ENCODE results near the gene SPTBN1. TPM values are rescaled to one million over a fixed set of nuclear protein-coding genes. Genes with fewer than 3 reads are reported as not detected.

The SPTBN1 gene
- total and polyA plus RNA-seq, 2 of the 4 experiments (the other 2 are of a cell fraction) = 49.1 to 241 TPM

GRCh38 chr2:54556621-54557121 lies 100.5 kb downstream of the SPTBN1 start:
- Histone ChIP-seq H2BK5ac (ENCODE audit: low read depth, low read length, poor library complexity, severe bottlenecking) (no peak overlapping the region), H3K4me3 (ENCODE audit: insufficient read depth, low read depth, low read length) (no peak overlapping the region), H2AK9ac (replicated peaks; ENCODE audit: low read depth, low read length, poor library complexity) (no peak overlapping the region), H3K56ac (ENCODE audit: extremely low read depth, insufficient read depth, low read length) (no peak overlapping the region), H2BK15ac (ENCODE audit: low read depth, low read length) (no peak overlapping the region), H4K20me1 (ENCODE audit: insufficient read depth, low read length) (peaks cover 32% of the 10 kb centered on the region; the same call in 1 of the 2 replicates), H3K9me1 (ENCODE audit: insufficient read depth, low read length) (peaks cover 3% of the 10 kb centered on the region; the same call in 1 of the 2 replicates), H3K9ac (ENCODE audit: low read depth, low read length) (no peak overlapping the region), H3K9me3 (ENCODE audit: control insufficient read depth, insufficient read depth, low read length) (no peaks in the 10 kb centered on the region), H3K36me3 (ENCODE audit: control insufficient read depth, insufficient read depth, low read length) (no peaks in the 10 kb centered on the region), H3K27ac (ENCODE audit: insufficient read depth, low read length) (no peak overlapping the region), H2AK5ac (ENCODE audit: low read depth, low read length) (no peak overlapping the region), H3K27me3 (ENCODE audit: control insufficient read depth, insufficient read depth, low read length) (no peaks in the 10 kb centered on the region), H4K8ac (ENCODE audit: low read depth in 2 of 2, low read length in 2 of 2) (no peak overlapping the region), H3K18ac (ENCODE audit: low read depth, low read length) (no peak overlapping the region), H4K5ac (ENCODE audit: low read depth, low read length) (no peak overlapping the region), H3K79me1 (ENCODE audit: low read depth in 1 of 2, low read length in 2 of 2) (peaks cover 8 to 66% of the 10 kb centered on the region in 2 experiments), H2AFZ (replicated peaks; ENCODE audit: low read length, poor library complexity) (no peak overlapping the region), H3K4ac (ENCODE audit: low read depth, low read length) (no peak overlapping the region), H3K4me2 (ENCODE audit: low read depth, low read length) (no peak overlapping the region), H2BK120ac (ENCODE audit: low read depth, low read length) (no peak overlapping the region), H3K4me1 (ENCODE audit: control insufficient read depth, insufficient read depth, low read length) (peaks cover 21% of the 10 kb centered on the region), H4K91ac (ENCODE audit: insufficient read depth, low read depth, low read length) (no peak overlapping the region), H3K23ac (ENCODE audit: low read depth, low read length) (0 out of 2 replicates have a peak overlapping the region, but pooled peaks have one; percentile 10), H2BK20ac (ENCODE audit: low read depth, low read length) (no peak overlapping the region), H3K14ac (replicated peaks; ENCODE audit: low read depth, low read length) (no peak overlapping the region)
- CTCF ChIA-PET = no interaction called here
- POLR2A ChIA-PET (ENCODE audit: unreplicated experiment) = no interaction called here
- BruUV-seq (replicated peaks) = no TSS peak
- ATAC-seq (ENCODE audit: low read depth) (no peak), DNase-seq (peak; percentile 83)
- dilution Hi-C loops (cut with HindIII; ENCODE audit: low sequenced_read_pairs, unreplicated experiment) (no loop called here), in situ Hi-C loops (cut with MboI; ENCODE audit: low sequenced_read_pairs) (no loop called here), intact Hi-C loops (cut with micrococcal nuclease) (no loop called here)
- no CpG with 5 or more reads among the region's 2 CpGs for WGBS, 2 experiments (ENCODE audit: extremely low coverage in 2 of 2, insufficient read length in 1 of 2)
- TF ChIP-seq CEBPB (IDR thresholded peaks at IDR 0.05; ENCODE audit: low read depth, low read length) (peak; percentile 24; the same call in 1 of the 2 replicates), USF2 (IDR thresholded peaks at IDR 0.05; ENCODE audit: low read depth, low read length) (no peak)

Data from IMR-90 (cell line).